Hematopoietic multipotent progenitor cell treated with erythropoietin and hydrocortisone succinate and interleukin-3 and kit ligand, for 6 days (in vitro differentiated cells): ENCODE measurements around the gene LPP.
A peak's percentile ranks its signal among the peaks of the same experiment; 100 is the strongest.

Experiments used
- DNase-seq: peaks from one replicate; pipeline ENCODE4 v3.0.0-alpha.2; 2015

LPP gene

DNA sequence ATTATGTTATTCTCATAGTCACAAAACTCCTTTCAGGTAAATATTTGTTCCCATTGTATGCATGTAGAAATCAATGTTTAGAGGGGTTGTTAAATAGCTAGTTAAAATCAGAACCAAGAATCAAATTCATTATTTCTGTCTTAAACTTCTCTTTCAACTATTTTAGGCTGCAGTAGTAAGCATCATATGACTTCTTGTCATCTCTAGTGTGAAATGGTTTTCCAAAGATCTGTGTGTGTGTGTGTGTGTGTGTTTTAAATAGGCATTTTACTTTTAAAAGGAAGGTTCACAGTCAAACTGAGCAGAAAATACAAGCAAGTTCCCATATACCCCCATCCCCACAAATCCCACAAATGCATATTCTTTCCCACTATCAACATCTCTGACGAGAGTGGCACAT is 506.5 kb downstream of the LPP start:
- DNase-seq = no peak

- DNase-seq = no peak
Observed at GRCh38 chr3:188661806-188662205, 507.8 kb downstream of the LPP start.

- no peak for DNase-seq
Observed at GRCh38 chr3:188662214-188662613, 508.3 kb downstream of the LPP start.

GRCh38 chr3:188662795-188663194 is 508.8 kb downstream of the LPP start:
- no peak for DNase-seq

GRCh38 chr3:188663839-188664238 is 509.9 kb downstream of the LPP start:
- DNase-seq = no peak

GRCh38 chr3:188664795-188665194 is 510.8 kb downstream of the LPP start:
- DNase-seq = peak; percentile 20

DNA sequence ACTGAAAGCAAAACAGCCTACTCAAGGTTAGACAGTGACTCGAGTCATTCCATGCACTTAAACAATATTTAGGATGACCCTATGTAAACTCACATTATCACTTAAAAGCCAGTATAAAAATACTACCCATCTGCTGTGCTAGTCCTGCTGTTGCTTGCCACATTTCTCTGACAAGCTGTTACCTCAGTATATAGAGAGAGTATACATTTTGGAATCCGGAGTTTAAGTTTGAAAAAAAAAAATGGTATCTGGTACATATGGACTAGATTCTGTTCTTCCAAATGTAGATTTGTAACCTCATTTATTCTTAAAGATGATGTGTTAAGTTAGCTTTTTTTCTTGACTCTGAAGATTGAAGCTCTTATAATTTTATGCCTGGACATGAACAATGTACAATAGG is 514.0 kb downstream of the LPP start:
- DNase-seq = no peak

DNA sequence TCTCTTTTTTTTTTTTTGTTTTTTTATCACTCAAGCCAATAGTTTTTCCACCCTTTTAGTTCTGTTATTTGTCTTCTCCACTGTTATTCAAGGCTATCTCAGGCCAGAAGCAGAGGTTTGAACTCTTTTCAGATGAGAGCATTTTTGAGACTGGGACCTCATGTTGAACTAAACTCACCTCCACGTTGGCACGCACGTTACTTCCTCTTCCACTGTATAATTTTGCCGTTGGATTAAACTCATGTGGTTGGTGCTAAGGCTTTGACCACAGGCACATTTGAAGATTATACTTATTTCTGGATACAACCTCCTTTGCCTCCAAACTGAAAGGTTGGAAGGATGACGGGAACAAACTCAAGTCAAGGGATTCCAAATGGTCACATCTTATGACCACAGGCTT is 516.5 kb downstream of the LPP start:
- DNase-seq = no peak

DNA sequence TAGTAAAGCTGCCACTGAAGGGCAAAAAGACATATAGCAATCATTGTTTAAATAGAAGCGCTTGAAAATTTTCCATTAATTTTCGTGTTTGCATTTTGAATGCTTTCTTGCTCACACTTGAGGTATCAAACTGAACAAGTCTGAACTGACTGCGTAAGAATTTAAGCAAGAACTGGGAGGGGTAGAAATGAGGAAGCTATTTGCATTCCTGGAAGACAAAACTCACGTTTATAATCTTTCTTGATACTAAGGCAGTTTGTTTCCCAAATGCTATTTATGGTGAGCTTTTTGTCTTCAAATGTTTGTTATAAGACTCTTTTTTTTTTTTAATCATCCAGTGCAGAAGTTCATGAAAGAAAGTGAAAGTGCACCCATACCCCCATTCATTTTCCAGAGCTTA is 518.0 kb downstream of the LPP start:
- no peak for DNase-seq

- DNase-seq = no peak
Observed at GRCh38 chr3:188672840-188673239, 518.9 kb downstream of the LPP start.

- DNase-seq = no peak
Observed at GRCh38 chr3:188673646-188674186, 519.8 kb downstream of the LPP start.

DNA sequence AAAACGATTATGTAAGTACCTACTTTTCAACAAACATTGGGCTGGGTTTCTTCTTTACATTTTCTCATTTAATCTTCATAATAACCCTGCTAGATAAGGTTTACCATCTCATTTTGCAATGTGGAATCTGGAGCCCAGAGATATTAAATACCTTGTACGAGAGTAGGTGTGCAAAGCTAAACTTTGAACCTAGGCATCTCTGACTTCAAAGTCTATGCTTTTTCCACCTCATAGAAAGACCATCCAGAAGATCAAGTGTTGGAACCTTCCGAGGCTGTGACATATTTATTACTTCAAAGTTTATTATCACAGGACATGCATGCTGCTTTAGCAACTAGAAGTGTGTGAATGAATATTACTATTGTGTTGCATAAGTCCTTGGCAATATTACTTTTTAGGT is 520.6 kb downstream of the LPP start:
- no peak for DNase-seq

DNA sequence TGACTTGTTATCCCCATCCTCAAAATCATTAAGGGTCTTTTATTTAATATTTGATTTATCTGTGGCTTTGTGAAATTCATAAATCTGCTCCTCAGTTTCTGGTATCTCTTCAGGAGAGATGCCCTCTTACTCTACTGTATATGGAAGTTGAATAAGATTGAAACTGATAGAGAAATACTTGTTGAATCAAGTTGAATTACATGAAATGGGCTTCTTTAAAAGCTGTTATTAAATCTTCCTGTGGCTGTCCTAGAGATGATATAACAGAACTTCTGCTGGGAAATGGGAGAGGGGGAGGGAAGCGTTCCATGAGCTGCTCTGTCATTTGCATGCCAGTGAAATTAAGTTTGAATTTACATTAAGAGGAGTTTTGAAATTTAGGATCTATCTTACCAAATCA is 523.4 kb downstream of the LPP start:
- DNase-seq = no peak

GRCh38 chr3:188680189-188680588 is 526.2 kb downstream of the LPP start:
- DNase-seq = no peak

- DNase-seq = no peak
Observed at GRCh38 chr3:188680605-188681004, 526.6 kb downstream of the LPP start.

DNA sequence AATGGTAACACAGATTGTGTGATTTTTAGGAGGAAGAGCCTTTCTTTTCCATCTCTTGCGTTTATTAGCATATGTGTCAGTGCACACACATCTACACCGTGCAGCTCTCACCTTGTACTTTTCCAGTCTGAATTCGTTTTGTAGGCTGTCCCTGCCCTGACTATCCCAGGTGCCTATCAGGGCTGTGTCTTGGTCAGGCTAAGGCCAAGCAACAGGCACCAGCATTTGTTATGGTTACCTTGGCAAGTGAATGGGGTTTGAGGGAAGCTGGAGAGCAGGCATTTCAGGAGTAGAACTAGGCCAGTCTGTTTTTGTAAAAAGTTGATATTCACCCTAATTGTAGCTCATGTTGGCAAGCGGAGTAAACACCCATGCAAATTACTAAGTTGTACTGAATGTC is 528.4 kb downstream of the LPP start:
- DNase-seq = no peak

DNA sequence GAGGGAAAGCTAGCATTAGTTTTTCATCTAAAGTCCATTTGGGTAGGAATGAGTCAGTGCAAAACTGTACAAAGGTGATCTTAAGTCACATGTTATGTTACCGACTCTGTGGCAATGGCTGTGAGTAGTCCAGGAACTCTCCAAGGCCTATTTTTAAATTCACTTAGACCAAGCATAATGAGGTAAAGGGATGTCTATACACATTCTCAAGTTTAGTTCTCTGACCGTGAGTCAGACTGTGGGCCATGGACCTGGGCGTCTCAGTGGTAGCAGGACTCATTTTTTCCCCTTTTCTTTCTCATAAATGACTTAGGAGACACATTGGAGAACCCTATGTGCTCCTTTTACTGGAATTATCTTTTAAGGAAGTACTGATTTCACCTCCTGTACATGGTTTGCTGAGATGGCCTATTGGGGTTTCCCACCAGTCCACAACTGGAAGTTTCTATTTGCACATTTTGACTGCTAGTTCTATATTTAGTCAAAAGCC is 529.1 kb downstream of the LPP start:
- no peak for DNase-seq

GRCh38 chr3:188684276-188684675 is 530.3 kb downstream of the LPP start:
- DNase-seq = no peak

- DNase-seq = no peak
Observed at GRCh38 chr3:188685789-188686188, 531.8 kb downstream of the LPP start.

DNA sequence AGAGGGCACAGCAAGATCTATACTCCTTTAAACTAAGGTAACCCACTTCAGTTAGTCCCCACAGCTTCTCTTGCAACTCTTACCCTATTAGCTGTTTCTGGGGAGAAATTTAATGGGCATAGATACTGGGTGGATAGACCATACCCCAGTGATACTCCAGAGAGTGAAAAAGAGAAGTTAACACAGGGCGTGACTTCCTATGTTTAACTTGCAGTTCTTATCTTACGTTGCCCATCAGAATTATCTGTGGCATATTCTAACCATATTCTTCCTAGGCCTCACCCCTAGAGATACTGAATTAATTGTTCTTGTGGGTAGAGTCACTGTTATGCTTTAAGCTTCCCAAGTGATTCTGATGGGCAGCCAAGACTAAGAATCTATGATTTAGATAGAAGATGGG is 532.4 kb downstream of the LPP start:
- DNase-seq = peak; percentile 76

DNA sequence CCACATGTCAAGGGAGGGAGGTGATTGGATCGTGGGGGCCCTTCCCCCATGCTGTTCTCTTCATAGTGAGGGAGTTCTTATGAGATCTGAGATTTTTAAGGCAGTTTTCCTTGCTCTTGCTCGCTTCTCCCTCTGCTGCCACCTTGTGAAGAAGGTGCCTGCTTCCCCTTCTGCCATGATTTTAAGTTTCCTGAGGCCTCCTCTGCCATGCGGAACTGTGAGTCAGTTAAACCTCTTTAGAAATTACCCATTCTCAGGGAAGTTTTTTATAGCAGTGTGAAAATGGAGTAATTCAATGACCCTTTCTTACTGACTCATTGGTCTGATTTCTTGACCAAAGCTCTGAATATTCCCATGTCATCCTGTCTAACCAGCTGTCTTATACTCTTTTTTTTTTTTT is 533.4 kb downstream of the LPP start:
- no peak for DNase-seq

GRCh38 chr3:188689101-188689574 is 535.2 kb downstream of the LPP start:
- DNase-seq = no peak

GRCh38 chr3:188690064-188690463 is 536.1 kb downstream of the LPP start:
- DNase-seq = no peak

DNA sequence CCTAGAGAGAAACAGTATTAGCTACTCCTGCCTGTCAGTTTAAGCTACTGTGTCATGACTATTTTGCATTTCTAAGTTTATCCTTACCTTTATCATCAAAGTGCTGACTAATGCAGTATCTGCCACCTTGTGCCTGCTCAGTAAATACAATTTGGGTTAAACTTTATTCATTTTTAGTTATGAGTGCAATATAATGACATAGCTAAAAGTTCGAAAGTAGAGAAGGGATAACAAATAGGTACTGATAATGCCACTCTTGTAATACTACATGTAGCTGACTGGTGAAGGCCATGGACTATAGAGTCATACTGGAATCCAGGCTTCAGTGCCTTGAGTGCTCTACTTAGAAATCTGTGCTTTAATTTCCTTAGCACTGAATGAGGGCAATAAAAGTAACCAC is 537.0 kb downstream of the LPP start:
- no peak for DNase-seq

GRCh38 chr3:188691665-188692064 is 537.7 kb downstream of the LPP start:
- DNase-seq = no peak

DNA sequence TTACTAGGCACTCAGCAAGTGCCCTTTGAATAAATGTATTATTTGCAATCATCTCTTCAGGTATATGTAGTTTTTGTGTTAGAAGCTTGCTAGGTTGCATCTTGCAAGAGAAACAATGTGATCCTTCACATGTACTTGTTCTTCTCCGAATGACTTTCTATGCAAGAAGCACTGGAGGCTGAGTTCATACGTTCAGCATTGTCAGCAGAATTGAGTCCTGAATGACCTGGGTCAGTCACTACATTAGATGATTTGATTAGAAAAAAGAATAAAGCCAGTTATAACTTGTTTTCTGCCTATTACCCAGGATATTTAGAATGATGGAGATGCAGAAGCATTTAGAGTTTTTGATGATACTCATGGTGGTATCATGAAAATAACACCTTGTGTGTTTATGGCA is 538.7 kb downstream of the LPP start:
- DNase-seq = no peak
